Measurements from ENCODE around the gene BRD4. TPM values are rescaled to one million over a fixed set of nuclear protein-coding genes. Genes with fewer than 3 reads are reported as not detected.
"Not testable (repeated sequence)": the region's sequence is repeated elsewhere in the genome, so short reads cannot be mapped to it uniquely, and the experiment has no call there.

BRD4 gene
- total RNA-seq, 1 experiment from 2014 or later = 16.2 TPM

DNA sequence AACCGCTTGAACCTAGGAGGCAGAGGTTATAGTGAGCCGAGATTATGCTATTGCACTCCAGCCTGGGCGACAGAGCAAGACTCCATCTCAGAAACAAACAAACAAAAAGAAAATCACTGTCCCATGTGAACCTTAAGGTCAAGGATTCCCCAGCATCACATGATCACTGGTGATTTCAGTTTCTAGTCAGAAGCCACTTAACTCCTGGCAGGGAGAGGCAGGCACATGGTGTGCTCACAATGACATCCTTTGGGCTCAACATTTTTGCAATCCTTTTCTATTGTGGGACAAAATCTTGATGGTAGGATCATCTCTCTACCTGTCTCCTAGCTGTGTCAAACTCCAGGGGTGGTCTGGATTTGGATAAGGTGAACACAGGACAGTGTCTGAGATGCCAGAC is 35.1 kb upstream of the BRD4 start:
- DNase-seq (ENCODE audit: low read depth, low spot score) = peak; percentile 40
- in situ Hi-C loops (cut with HindIII; ENCODE audit: low pct_unique_long_range_greater_than_20kb, low sequenced_read_pairs) = no loop called here

GRCh38 chr19:15365264-15365663 is 32.9 kb upstream of the BRD4 start:
- no peak for DNase-seq (ENCODE audit: low read depth, low spot score)
- in situ Hi-C loops (cut with HindIII; ENCODE audit: low pct_unique_long_range_greater_than_20kb, low sequenced_read_pairs) = no loop called here

DNA sequence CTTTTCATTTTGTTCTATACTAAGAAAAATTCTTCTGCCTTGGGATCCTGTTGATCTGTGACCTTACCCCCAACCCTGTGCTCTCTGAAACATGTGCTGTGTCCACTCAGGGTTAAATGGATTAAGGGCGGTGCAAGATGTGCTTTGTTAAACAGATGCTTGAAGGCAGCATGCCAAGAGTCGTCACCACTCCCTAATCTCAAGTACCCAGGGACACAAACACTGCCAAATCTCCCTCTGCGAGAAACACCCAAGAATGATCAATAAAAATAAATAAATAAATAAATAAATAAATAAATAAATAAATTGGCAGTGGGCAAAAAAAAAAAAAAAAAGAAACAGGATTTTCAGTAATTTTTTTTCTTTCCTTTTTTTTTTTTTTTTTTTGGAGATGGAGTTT is 31.5 kb upstream of the BRD4 start:
- in situ Hi-C loops (cut with HindIII; ENCODE audit: low pct_unique_long_range_greater_than_20kb, low sequenced_read_pairs); DNase-seq (ENCODE audit: low read depth, low spot score): not testable (repeated sequence)

GRCh38 chr19:15363048-15363447 is 30.7 kb upstream of the BRD4 start:
- DNase-seq (ENCODE audit: low read depth, low spot score); in situ Hi-C loops (cut with HindIII; ENCODE audit: low pct_unique_long_range_greater_than_20kb, low sequenced_read_pairs): not testable (repeated sequence)

- DNase-seq (ENCODE audit: low read depth, low spot score); in situ Hi-C loops (cut with HindIII; ENCODE audit: low pct_unique_long_range_greater_than_20kb, low sequenced_read_pairs): not testable (repeated sequence)
These were observed 27.7 kb upstream of the BRD4 start for GRCh38 chr19:15360015-15360414.

- in situ Hi-C loops (cut with HindIII; ENCODE audit: low pct_unique_long_range_greater_than_20kb, low sequenced_read_pairs) = no loop called here
- DNase-seq (ENCODE audit: low read depth, low spot score) = no peak
These were observed 26.6 kb upstream of the BRD4 start for GRCh38 chr19:15358918-15359317.

GRCh38 chr19:15357906-15358305 is 25.6 kb upstream of the BRD4 start:
- in situ Hi-C loops (cut with HindIII; ENCODE audit: low pct_unique_long_range_greater_than_20kb, low sequenced_read_pairs) = no loop called here
- DNase-seq (ENCODE audit: low read depth, low spot score) = no peak

GRCh38 chr19:15354566-15355296 is 22.4 kb upstream of the BRD4 start:
- no peak for DNase-seq (ENCODE audit: low read depth, low spot score)
- in situ Hi-C loops (cut with HindIII; ENCODE audit: low pct_unique_long_range_greater_than_20kb, low sequenced_read_pairs) = no loop called here

- no peak for DNase-seq (ENCODE audit: low read depth, low spot score)
- in situ Hi-C loops (cut with HindIII; ENCODE audit: low pct_unique_long_range_greater_than_20kb, low sequenced_read_pairs) = no loop called here
These were observed 21.6 kb upstream of the BRD4 start for GRCh38 chr19:15353908-15354307.

GRCh38 chr19:15352535-15352934 is 20.2 kb upstream of the BRD4 start:
- DNase-seq (ENCODE audit: low read depth, low spot score); in situ Hi-C loops (cut with HindIII; ENCODE audit: low pct_unique_long_range_greater_than_20kb, low sequenced_read_pairs): not testable (repeated sequence)

DNA sequence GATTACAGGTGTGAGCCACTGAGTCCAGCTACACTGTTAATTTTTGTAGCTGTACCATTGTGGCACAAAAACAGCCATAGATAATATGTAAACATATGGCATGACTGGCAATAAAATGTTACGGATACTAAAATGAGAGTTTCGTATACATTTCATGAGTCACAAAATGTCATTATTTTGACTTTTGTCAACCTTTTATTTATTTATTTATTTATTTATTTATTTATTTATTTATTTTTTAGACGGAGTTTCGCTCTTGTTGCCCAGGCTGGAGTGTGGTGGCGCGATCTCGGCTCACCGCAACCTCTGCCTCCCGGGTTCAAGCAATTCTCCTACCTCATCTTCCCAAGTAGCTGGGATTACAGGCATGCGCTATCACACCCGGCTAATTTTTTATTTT is 9.0 kb upstream of the BRD4 start:
- in situ Hi-C loops (cut with HindIII; ENCODE audit: low pct_unique_long_range_greater_than_20kb, low sequenced_read_pairs) = not testable (repeated sequence)

DNA sequence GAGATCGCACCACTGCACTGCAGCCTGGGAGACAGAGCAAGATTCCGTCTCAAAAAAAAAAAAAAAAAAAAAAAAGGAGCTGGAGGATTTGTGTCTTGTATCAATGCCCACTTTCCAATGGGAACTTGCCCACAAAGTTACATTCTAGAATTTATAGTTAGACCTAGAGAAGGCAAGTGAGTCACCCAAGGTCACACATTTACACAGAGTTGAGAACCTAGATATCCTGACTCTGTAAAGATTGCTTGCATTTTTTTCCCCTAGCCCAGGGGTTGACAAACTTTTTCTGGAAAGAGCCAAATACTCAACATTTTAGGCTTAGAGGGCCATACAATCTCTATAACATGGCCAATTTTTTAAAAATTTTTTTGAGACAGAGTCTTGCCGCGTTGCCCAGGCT is 7.7 kb upstream of the BRD4 start:
- DNase-seq (ENCODE audit: low read depth, low spot score) = no peak
- in situ Hi-C loops (cut with HindIII; ENCODE audit: low pct_unique_long_range_greater_than_20kb, low sequenced_read_pairs) = no loop called here

More for the DNA sequence above, 9.0 kb upstream of the BRD4 start:
- not testable (repeated sequence) for DNase-seq (ENCODE audit: low read depth, low spot score)

DNA sequence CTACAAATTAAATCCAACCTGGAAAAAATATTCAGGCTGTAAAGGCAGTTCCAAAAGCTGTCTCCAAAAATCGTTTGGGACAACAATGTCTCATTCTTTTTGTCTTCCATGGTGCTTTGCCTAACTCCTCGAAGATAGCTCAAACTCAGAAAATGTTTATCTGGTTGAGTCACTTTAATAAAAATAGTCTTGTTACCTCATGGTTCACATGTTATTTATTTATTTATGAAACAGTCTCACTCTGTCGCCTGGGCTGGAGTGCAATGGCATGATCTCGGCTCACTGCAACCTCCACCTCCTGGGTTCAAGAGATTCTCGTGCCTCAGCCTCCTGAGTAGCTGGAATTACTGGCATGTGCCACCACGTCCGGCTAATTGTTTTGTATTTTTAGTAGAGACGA is 4.9 kb upstream of the BRD4 start:
- no peak for DNase-seq (ENCODE audit: low read depth, low spot score)

GRCh38 chr19:15335992-15336391 is 3.7 kb upstream of the BRD4 start:
- DNase-seq (ENCODE audit: low read depth, low spot score); in situ Hi-C loops (cut with HindIII; ENCODE audit: low pct_unique_long_range_greater_than_20kb, low sequenced_read_pairs): not testable (repeated sequence)

More for the DNA sequence above, 4.9 kb upstream of the BRD4 start:
- in situ Hi-C loops (cut with HindIII; ENCODE audit: low pct_unique_long_range_greater_than_20kb, low sequenced_read_pairs) = no loop called here

DNA sequence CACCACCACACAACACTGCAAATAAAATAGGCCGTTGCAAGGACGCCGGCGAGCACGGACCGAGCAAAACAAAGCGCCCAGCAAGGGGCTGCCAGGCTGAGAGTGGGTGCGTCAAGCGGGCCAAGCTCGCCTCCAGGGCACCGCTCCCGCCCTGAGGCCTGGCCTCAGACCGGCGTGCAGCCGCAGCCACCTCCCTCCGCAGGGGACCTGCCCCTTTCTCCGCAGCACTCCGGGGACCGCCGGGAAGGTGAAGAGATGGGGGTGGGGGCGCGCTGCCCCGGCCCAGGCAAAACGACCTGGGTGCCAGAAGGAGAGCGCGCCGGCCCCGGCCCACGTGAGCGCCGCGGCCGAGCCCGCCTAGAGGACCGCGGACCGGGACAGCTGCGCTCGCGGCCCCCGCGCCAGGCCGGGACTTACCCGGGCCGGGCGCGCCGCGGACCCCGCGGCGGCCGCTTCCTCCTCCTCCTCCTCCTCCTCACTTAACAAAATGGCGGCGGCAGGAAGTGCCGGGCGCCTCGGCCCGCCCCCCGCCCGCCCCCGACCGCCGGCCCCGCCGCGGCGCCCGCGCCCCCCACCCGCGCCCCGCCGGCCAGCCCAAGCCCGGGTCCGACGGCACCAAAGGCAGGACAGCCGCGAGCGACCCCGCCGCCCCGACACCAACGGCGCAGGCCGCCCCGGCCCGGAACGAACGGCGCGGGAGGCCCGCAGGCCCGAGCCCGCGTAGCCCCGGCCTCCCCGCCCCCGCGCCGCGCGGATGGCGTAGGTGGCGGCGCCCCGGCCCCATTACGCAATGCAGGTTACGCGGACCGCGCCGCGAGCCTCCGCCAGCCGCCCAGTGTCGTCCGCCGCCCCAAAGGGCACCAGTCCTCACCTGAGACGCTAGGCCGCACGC is 674 bp downstream of the BRD4 start:
- DNase-seq (ENCODE audit: low read depth, low spot score) = no peak
- in situ Hi-C loops (cut with HindIII; ENCODE audit: low pct_unique_long_range_greater_than_20kb, low sequenced_read_pairs) = no loop called here

GRCh38 chr19:15330801-15331418 is 1.4 kb downstream of the BRD4 start:
- in situ Hi-C loops (cut with HindIII; ENCODE audit: low pct_unique_long_range_greater_than_20kb, low sequenced_read_pairs) = no loop called here
- DNase-seq (ENCODE audit: low read depth, low spot score) = no peak

DNA sequence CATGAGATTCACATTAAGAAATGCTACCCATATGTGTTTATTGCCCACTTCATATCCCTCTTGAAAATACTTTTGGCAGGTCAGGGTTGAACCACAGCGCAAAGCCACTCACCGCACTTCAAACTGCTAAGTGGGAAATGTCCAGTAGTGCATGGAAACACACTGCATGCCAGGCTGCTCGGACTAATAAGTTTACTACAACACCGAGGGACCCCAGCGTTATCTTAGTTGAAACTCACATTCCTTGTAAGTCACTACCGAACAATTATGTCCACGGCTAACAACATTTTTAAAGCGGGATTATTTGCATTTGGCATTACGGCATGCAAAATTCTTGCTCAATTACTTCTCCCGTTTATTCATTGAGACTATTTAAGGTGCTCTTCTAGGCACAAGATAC is 4.0 kb downstream of the BRD4 start:
- in situ Hi-C loops (cut with HindIII; ENCODE audit: low pct_unique_long_range_greater_than_20kb, low sequenced_read_pairs) = no loop called here
- DNase-seq (ENCODE audit: low read depth, low spot score) = no peak

- in situ Hi-C loops (cut with HindIII; ENCODE audit: low pct_unique_long_range_greater_than_20kb, low sequenced_read_pairs) = no loop called here
These were observed 7.4 kb downstream of the BRD4 start for GRCh38 chr19:15324791-15325519.

More at GRCh38 chr19:15324791-15325519, 7.4 kb downstream of the BRD4 start:
- no peak for DNase-seq (ENCODE audit: low read depth, low spot score)

All from SK-MEL-5 (cell line).